D721Med (cell line): ENCODE data around the gene PRPF8.

Experiments used
- DNase-seq: peaks from one replicate; pipeline ENCODE4 v3.0.0; 2011; ENCODE audit warnings: low spot score; ENCODE audit not compliant: insufficient read length
- FAIRE-seq: peaks from 2 replicates; lab custom pipeline; 2011; peaks lifted over from hg19 to GRCh38; lab: Jason Lieb, UNC
- TF ChIP-seq, protein P1 (sequence below): IDR thresholded peaks from 2 replicates; pipeline ENCODE4 v1.5.1; 2012; ENCODE audit warnings: mild to moderate bottlenecking, control low read depth; ENCODE audit not compliant: insufficient read depth; ENCODE audit errors: missing control alignments

The PRPF8 gene

DNA sequence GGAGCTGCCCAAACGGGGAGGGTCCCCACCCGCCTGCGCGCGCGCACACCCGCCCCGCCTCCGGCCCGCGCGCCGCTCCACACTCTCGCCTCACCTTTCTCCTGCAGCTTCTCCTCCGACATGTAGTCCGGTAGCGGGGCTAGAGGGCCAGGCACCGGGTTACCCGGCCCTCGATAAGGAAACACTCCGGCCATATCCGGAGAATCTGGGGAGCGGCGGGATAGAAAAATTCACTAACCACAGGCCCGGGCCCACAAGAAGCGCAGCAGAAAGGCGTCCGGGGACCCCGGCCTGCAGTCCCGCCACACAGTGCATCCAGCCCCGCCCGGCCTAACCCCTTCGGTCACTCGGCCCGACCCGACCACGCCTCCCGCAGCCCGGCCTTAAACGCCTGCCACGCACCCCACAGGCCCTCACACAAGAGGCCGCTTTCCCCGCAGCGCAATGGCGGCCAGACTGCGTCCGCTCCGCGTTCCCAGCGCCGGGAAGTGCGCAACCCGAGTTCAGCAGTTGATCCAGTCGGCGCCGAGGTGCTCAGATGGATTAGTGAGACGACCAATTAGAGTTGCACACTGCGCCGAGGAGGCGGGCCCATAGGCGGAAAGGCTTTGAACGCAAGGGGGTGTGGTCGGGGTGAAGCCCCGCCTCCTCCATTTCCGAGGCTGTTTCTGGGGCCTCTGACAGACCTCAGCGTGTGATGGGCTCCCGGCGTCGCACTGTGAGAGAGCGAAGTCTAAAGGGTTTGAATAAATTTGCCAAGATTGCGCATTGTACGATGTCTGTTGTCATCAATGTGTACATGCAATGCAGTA lies at the start of gene PRPF8:
Gene PRPF8, minus strand, starts transcription at position 490 of the 812 bp plus-strand sequence. Its CDS starts 296 bp downstream, at position 194.
- DNase-seq (peak; percentile 97), FAIRE-seq (no peak)
- TF ChIP-seq, protein P1, sequence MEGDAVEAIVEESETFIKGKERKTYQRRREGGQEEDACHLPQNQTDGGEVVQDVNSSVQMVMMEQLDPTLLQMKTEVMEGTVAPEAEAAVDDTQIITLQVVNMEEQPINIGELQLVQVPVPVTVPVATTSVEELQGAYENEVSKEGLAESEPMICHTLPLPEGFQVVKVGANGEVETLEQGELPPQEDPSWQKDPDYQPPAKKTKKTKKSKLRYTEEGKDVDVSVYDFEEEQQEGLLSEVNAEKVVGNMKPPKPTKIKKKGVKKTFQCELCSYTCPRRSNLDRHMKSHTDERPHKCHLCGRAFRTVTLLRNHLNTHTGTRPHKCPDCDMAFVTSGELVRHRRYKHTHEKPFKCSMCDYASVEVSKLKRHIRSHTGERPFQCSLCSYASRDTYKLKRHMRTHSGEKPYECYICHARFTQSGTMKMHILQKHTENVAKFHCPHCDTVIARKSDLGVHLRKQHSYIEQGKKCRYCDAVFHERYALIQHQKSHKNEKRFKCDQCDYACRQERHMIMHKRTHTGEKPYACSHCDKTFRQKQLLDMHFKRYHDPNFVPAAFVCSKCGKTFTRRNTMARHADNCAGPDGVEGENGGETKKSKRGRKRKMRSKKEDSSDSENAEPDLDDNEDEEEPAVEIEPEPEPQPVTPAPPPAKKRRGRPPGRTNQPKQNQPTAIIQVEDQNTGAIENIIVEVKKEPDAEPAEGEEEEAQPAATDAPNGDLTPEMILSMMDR: no peak

DNA sequence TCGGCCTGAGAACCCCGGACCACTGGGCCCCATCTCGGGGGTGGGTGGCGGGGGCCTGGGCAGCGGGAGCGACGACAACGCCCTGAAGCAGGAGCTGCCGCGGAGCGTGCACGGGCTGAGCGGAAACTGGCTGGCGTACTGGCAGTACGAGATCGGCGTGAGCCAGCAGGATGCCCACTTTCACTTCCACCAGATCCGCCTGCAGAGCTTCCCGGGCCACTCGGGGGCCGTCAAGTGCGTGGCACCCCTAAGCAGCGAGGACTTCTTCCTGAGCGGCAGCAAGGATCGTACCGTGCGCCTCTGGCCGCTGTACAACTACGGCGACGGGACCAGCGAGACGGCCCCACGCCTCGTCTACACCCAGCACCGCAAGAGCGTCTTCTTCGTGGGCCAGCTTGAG lies 49.1 kb upstream of the PRPF8 start:
- DNase-seq (no peak), FAIRE-seq (no peak)
- TF ChIP-seq, protein P1: no peak

DNA sequence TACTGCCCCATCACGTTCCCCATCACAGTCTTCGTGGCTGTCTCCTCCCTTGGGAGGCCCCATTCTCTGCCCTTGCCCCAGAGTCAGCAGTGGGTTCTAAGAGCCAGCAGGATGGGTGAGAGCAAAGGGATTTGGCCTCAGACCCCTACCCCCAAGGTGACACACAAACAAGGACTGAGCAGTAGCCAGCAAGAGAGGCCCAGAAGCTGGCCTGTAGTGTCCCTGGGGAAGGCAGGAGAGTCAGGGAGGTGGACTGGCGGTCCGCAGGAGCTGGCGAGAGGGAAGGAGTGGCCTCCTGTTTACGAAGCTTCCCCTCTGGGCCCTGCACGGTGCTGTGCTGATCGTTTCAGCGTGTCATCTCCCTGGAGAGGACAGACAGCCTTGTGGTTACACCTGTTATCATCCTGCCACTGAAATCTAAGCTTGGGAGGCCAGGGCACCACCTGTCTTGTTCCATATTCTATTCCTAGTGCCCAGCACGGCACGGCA lies 48.2 kb upstream of the PRPF8 start:
- DNase-seq (no peak), FAIRE-seq (no peak)
- TF ChIP-seq, protein P1: no peak

DNA sequence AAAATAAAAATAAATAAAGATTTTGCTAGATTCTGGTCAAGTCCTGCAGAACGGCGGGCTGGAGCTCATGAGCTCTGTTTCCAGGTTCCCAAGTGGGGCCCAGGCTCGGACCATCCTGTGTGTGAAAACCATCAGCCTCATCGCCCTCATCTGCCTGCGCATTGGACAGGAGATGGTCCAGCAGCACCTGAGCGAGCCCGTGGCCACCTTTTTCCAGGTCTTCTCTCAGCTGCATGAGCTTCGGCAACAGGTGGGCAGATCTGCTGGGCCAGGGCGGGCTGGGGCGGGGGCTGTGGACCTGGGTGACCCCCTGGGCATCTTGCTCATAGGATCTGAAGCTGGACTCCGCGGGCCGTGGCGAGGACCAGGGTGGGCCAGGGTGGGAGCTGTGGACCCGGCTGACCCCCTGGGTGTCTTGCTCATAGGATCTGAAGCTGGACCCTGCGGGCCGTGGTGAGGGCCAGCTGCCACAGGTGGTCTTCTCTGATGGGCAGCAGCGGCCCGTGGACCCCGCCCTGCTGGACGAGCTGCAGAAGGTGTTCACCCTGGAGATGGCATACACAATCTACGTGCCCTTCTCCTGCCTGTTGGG lies 47.7 kb upstream of the PRPF8 start:
- FAIRE-seq (no peak), DNase-seq (no peak)
- TF ChIP-seq, protein P1: no peak

DNA sequence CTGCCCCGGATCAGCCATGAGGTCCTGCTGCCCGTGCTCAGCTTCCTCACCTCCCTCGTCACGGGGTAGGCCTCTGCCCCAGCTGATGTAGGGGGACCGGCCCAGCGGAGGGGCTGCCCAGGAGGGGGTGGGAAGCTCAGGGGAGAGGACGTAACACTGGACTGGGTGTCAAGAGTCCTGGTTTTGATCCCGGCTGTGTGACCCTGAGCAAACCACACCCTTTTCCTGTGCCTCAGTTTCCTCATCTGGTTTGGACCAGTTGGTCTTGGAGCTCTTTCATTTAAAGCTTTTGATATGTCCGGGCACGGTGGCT lies 46.5 kb upstream of the PRPF8 start:
- FAIRE-seq (no peak), DNase-seq (no peak)
- TF ChIP-seq, protein P1: no peak

DNA sequence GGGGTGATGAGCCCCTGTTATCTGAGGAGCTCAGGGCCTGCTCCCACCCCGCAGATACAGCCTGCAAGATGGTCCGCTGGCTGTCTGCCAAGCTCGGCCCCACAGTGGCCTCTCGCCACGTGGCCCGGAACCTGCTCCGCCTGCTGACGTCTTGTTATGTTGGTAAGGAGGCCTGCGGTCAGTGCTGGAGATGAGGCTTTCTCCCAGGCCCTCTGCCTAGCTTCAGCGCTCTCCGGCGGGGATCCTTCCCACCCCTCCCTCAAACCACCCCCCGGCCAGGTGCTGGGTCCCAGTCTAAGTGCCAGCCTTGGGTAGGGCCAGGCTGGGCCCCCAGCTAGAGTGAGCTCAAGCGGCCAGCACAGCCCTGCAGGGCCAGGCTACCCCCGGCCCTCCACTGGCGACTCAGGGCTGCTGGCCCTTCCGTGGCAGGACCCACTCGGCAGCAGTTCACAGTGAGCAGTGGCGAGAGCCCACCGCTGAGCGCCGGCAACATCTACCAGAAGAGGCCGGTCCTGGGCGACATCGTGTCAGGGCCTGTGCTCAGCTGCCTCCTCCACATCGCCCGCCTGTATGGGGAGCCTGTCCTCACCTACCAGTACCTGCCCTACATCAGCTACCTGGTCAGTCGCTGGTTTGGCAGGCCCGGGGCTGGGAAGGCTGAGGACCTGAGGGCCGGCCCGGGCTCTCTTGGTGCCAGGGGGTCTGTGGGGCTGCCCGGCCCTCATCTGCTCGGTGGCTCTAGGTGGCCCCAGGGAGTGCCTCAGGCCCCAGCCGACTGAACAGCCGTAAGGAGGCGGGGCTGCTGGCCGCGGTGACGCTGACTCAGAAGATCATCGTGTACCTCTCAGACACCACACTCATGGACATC lies 45.9 kb upstream of the PRPF8 start:
- FAIRE-seq (no peak), DNase-seq (no peak)
- TF ChIP-seq, protein P1: no peak
